ENCODE measurements around the gene RMRP.
"Not testable (repeated sequence)": the region's sequence is repeated elsewhere in the genome, so short reads cannot be mapped to it uniquely, and the experiment has no call there.

RMRP gene

GRCh38 chr9:35641478-35641877, 16.3 kb downstream of the RMRP start:
- DNase-seq = not testable (repeated sequence)

- DNase-seq = not testable (repeated sequence)
Observed at GRCh38 chr9:35640431-35640830, 17.4 kb downstream of the RMRP start.

- no peak for DNase-seq
Observed at GRCh38 chr9:35639631-35640030, 18.2 kb downstream of the RMRP start.

GRCh38 chr9:35639225-35639624, 18.6 kb downstream of the RMRP start:
- DNase-seq = not testable (repeated sequence)

GRCh38 chr9:35638751-35639150, 19.1 kb downstream of the RMRP start:
- DNase-seq = peak in 1 of 5 experiments; percentile 54

- DNase-seq = not testable (repeated sequence)
Observed at GRCh38 chr9:35637427-35637955, 20.3 kb downstream of the RMRP start.

GRCh38 chr9:35636877-35637246, 21.0 kb downstream of the RMRP start:
- not testable (repeated sequence) for DNase-seq

- DNase-seq = no peak
Observed at GRCh38 chr9:35636135-35636876, 21.5 kb downstream of the RMRP start.

- no peak for DNase-seq
Observed at GRCh38 chr9:35635730-35636129, 22.1 kb downstream of the RMRP start.

GRCh38 chr9:35629597-35629996, 28.2 kb downstream of the RMRP start:
- DNase-seq = no peak

- no peak for DNase-seq
Observed at GRCh38 chr9:35628389-35628991, 29.3 kb downstream of the RMRP start.

- DNase-seq = no peak
Observed at GRCh38 chr9:35627575-35627974, 30.2 kb downstream of the RMRP start.

GRCh38 chr9:35619800-35620158, 38.0 kb downstream of the RMRP start:
- DNase-seq = no peak

- peak in 2 of 5 experiments; percentile 68 to 74 for DNase-seq
Observed at GRCh38 chr9:35618854-35619799, 38.7 kb downstream of the RMRP start.

GRCh38 chr9:35618325-35618727, 39.5 kb downstream of the RMRP start, which contains the start of gene CD72:
CD72 (minus strand) TSS chr9:35618413; CDS start chr9:35618303, 110 bp downstream.
- no peak for DNase-seq

GRCh38 chr9:35617548-35617947, 40.3 kb downstream of the RMRP start:
- DNase-seq = no peak

- DNase-seq = peak; percentile 33 to 80 (median 53)
Observed at GRCh38 chr9:35616681-35617459, 40.9 kb downstream of the RMRP start.

- DNase-seq = no peak
Observed at GRCh38 chr9:35615981-35616680, 41.7 kb downstream of the RMRP start.

- no peak for DNase-seq
Observed at GRCh38 chr9:35612843-35613242, 45.0 kb downstream of the RMRP start.

GRCh38 chr9:35612066-35612465, 45.8 kb downstream of the RMRP start:
- DNase-seq = not testable (repeated sequence)

- peak in 4 of 5 experiments; percentile 29 to 71 (median 40) for DNase-seq
Observed at GRCh38 chr9:35611230-35611797, 46.5 kb downstream of the RMRP start.
